Nephron (organoid): ENCODE data around the gene DIAPH3.

Source experiments
- H3K27ac Mint-ChIP-seq, 3 experiments: 2 replicates each; pipeline ENCODE4 v1.8.0; 2020; ENCODE audit warnings: mixed read lengths in 3 of 3, mild to moderate bottlenecking in 2 of 3, moderate library complexity in 1 of 3
- H3K27me3 Mint-ChIP-seq: 2 replicates; pipeline ENCODE4 v1.8.0; 2021; ENCODE audit warnings: low read depth, mild to moderate bottlenecking, moderate library complexity, mixed read lengths
- H3K36me3 Mint-ChIP-seq: 2 replicates; pipeline ENCODE4 v1.8.0; 2020; ENCODE audit warnings: low read depth, mixed read lengths
- H3K4me1 Mint-ChIP-seq: 2 replicates; pipeline ENCODE4 v1.8.0; 2020; ENCODE audit warnings: mixed read lengths
- H3K4me3 Mint-ChIP-seq, 3 experiments: 2 replicates each; pipeline ENCODE4 v1.8.0; 2020; ENCODE audit warnings: mild to moderate bottlenecking in 3 of 3, mixed read lengths in 3 of 3, moderate library complexity in 2 of 3
- H3K9me3 Mint-ChIP-seq: 2 replicates; pipeline ENCODE4 v1.8.0; 2020; ENCODE audit warnings: mixed read lengths
- TF ChIP-seq, protein P1 (sequence below), 3 experiments: fragments of 200-600 bp; sonication (generic); IDR thresholded peaks; one replicate each; pipeline ENCODE4 v1.5.0; 2021; ENCODE audit warnings: antibody characterized with exemption in 3 of 3; ENCODE audit not compliant: unreplicated experiment in 3 of 3

The DIAPH3 gene

DNA sequence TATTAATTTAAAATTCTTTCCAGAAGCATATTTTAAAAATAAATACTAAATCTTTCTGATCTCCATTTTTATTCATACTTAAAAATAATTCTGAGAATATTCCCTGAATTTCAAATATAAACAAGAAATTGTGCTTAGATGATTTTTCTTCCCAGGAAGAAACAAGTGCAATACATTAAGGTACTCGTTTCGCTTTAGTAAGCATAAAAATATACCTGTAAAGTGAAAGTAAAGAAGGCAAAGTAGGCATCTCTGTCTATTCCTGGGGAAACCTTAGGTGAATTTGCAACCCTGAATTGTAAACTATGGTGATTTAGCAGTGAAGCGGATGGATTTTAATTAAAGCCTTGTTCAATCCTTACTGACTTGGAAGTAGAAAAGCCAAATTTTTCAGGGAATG is 354.2 kb downstream of the DIAPH3 start:
- H3K4me3 Mint-ChIP-seq: no peak overlapping the region
- TF ChIP-seq, protein P1, sequence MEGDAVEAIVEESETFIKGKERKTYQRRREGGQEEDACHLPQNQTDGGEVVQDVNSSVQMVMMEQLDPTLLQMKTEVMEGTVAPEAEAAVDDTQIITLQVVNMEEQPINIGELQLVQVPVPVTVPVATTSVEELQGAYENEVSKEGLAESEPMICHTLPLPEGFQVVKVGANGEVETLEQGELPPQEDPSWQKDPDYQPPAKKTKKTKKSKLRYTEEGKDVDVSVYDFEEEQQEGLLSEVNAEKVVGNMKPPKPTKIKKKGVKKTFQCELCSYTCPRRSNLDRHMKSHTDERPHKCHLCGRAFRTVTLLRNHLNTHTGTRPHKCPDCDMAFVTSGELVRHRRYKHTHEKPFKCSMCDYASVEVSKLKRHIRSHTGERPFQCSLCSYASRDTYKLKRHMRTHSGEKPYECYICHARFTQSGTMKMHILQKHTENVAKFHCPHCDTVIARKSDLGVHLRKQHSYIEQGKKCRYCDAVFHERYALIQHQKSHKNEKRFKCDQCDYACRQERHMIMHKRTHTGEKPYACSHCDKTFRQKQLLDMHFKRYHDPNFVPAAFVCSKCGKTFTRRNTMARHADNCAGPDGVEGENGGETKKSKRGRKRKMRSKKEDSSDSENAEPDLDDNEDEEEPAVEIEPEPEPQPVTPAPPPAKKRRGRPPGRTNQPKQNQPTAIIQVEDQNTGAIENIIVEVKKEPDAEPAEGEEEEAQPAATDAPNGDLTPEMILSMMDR (IDR thresholded peaks at IDR 0.05; ENCODE audit: unreplicated experiment in 3 of 3): no peak
- no peak overlapping the region for H3K27ac Mint-ChIP-seq
- no peaks in the 10 kb centered on the region for H3K4me1 Mint-ChIP-seq
- no peaks in the 10 kb centered on the region for H3K36me3 Mint-ChIP-seq
- no peaks in the 10 kb centered on the region for H3K9me3 Mint-ChIP-seq
- no peaks in the 10 kb centered on the region for H3K27me3 Mint-ChIP-seq

DNA sequence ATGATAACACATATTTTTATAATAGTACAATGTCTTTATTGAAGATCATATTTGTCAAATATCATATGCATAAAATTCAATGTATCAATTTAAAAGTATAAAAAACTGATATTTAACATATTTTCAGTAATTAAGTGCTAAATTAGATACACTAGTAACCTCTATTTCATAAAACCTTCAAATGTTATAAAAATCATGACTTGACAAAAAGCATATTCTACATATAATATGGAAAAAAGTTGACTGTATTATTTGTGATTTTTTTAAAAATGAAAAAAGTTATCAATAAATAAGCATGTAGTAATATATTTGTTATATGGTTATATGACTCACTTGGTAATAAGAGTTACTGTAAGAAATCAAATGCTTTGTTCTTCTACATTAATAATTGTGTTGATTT is 356.9 kb downstream of the DIAPH3 start:
- H3K9me3 Mint-ChIP-seq: no peaks in the 10 kb centered on the region
- H3K36me3 Mint-ChIP-seq: no peaks in the 10 kb centered on the region
- TF ChIP-seq, protein P1 (IDR thresholded peaks at IDR 0.05; ENCODE audit: unreplicated experiment in 3 of 3): no peak
- no peak overlapping the region for H3K4me3 Mint-ChIP-seq
- H3K4me1 Mint-ChIP-seq: no peaks in the 10 kb centered on the region
- H3K27me3 Mint-ChIP-seq: no peaks in the 10 kb centered on the region
- H3K27ac Mint-ChIP-seq: no peak overlapping the region

DNA sequence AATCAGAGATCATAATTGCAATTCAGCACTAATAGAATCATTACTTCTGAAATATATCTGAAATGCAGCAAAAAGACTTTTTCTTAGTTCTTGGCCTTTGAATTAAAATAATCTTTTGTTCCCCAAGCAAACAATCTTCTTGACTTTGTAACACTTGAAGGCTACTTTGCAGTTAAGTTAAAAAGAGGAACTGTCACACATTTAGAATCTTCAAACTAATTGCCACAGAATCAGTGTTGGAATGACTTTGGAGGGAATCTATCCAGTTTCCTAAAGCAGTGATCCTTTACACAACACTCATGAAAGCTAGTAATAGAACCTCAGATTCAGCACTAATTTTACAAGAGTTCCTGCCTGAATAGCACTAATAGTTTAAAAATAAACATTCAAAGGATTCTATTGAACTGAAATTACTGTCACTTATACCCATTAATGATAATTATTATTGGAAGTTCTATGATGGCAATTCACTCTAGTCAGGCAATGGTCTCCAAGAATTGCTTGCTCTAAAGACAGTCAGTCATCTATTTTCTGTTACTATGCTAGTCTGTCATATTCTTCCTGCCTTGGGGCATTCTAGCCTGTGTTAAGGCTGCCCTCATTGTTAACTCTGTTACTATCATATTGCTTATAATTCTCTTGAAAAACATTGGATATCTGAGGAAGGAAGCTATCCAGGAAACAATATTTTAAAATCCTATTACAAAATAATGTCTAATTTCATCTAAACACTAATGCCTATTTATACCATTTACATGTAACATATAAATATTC is 362.4 kb downstream of the DIAPH3 start:
- H3K4me1 Mint-ChIP-seq: no peaks in the 10 kb centered on the region
- no peaks in the 10 kb centered on the region for H3K36me3 Mint-ChIP-seq
- TF ChIP-seq, protein P1 (IDR thresholded peaks at IDR 0.05; ENCODE audit: unreplicated experiment in 3 of 3): no peak
- H3K27me3 Mint-ChIP-seq: no peaks in the 10 kb centered on the region
- no peak overlapping the region for H3K4me3 Mint-ChIP-seq
- no peak overlapping the region for H3K27ac Mint-ChIP-seq
- no peaks in the 10 kb centered on the region for H3K9me3 Mint-ChIP-seq

DNA sequence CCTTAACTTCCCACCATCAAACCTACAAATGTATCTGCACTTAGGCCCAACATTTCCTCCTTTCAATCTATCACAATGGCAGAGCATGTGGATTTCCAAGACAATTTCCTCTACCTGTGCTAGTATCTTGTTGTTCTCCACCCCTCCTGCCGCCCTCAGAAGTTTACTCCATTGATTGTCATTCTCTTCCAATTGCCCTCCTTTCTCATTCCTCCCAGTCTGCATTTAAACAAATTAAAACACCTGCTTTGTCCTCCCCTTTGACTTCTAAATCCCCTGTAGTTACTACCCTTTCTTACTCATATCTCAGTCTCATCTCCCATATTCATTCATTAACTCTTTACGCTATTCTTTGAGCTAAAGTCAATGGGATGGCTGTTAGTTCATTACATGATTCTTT is 370.6 kb downstream of the DIAPH3 start:
- H3K9me3 Mint-ChIP-seq: no peaks in the 10 kb centered on the region
- no peaks in the 10 kb centered on the region for H3K27me3 Mint-ChIP-seq
- TF ChIP-seq, protein P1 (IDR thresholded peaks at IDR 0.05; ENCODE audit: unreplicated experiment in 3 of 3): no peak
- H3K4me3 Mint-ChIP-seq: no peak overlapping the region
- peaks cover 14% of the 10 kb centered on the region for H3K4me1 Mint-ChIP-seq
- H3K36me3 Mint-ChIP-seq: no peaks in the 10 kb centered on the region
- no peak overlapping the region for H3K27ac Mint-ChIP-seq

DNA sequence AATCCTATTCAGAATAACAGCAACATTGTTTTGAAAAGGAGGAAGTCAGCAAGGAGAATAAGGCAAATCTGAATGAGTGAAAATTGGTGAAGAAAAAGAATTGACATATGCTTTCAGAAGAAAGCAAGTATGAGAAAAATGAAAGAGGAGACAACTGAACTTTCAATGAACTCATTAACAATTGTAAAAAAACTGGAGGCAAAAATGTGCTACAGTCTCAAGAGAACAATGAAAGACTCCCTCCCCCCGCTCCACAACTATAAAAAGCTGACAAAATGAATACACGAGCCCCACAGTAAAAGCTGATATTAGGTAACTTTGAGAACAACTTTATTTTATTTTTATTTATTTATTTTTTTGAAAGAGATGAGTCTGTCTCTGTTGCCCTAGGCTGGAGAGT is 373.1 kb downstream of the DIAPH3 start:
- peaks cover 14% of the 10 kb centered on the region for H3K4me1 Mint-ChIP-seq
- no peaks in the 10 kb centered on the region for H3K36me3 Mint-ChIP-seq
- H3K9me3 Mint-ChIP-seq: no peaks in the 10 kb centered on the region
- TF ChIP-seq, protein P1 (IDR thresholded peaks at IDR 0.05; ENCODE audit: unreplicated experiment in 3 of 3): no peak
- H3K4me3 Mint-ChIP-seq: peak overlapping the region in 1 of 3 experiments; percentile 0
- peak overlapping the region; percentile 39 to 75 (median 70) for H3K27ac Mint-ChIP-seq
- no peaks in the 10 kb centered on the region for H3K27me3 Mint-ChIP-seq

DNA sequence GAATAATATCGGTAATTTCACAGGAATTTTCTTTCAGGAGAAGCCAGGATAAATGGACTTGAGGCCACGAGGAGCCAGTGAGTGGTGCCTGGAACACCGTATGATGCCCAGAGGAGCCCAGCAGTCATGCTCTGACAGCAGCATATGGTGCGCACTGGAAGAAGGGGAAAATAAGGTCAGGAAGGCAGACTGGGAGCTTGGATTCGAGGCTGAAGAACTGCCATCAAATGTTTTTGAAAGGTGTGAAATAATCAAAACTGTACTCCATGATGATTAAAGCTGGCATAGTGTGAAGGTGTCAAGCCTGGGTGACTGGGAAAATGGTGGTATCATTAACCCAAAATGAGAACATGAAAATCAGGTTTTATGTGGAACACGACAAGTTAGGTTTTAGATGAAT is 374.2 kb downstream of the DIAPH3 start:
- Mint-ChIP-seq H3K36me3 (no peaks in the 10 kb centered on the region), H3K4me3 (no peak overlapping the region)
- TF ChIP-seq, protein P1 (IDR thresholded peaks at IDR 0.05; ENCODE audit: unreplicated experiment in 3 of 3): no peak

More for the DNA sequence above, 374.2 kb downstream of the DIAPH3 start:
- no peaks in the 10 kb centered on the region for H3K9me3 Mint-ChIP-seq
- no peaks in the 10 kb centered on the region for H3K27me3 Mint-ChIP-seq
- peaks cover 14% of the 10 kb centered on the region for H3K4me1 Mint-ChIP-seq
- peak overlapping the region in 2 of 3 experiments; percentile 17 to 30 for H3K27ac Mint-ChIP-seq
